IMR-90 (cell line): ENCODE results near the gene WASL. TPM values are rescaled to one million over a fixed set of nuclear protein-coding genes. Genes with fewer than 3 reads are reported as not detected.

Experiments used
- ATAC-seq: fragments of 200-7000 bp; cut with Tn5 transposase; 2 replicates; pipeline ENCODE4 v1.9.1; 2020; ENCODE audit warnings: low read depth, mild to moderate bottlenecking, moderate library complexity
- BruUV-seq: library from RNA; stranded (reverse); fragments of 400-500 nt; replicated peaks from 2 replicates; lab custom pipeline; 2021; lab: Mats Ljungman, UMichigan
- CTCF ChIA-PET: fragments of 300-600 bp; formaldehyde crosslinking; extraction: SDS; loops from one replicate; lab custom pipeline; 2021; ENCODE audit warnings: antibody characterized with exemption; lab: Yijun Ruan, JAX
- POLR2A ChIA-PET: fragments of 300-600 bp; sonication (Branson Sonifier 250); formaldehyde crosslinking; loops from one replicate; lab custom pipeline; 2022; ENCODE audit warnings: antibody characterized with exemption; ENCODE audit not compliant: unreplicated experiment; lab: Charles Lee
- DNase-seq: peaks from one replicate; pipeline ENCODE4 v3.0.0; 2013
- H2AFZ ChIP-seq: replicated peaks from 2 replicates; pipeline ENCODE3; 2013; ENCODE audit warnings: low read length, mild to moderate bottlenecking; ENCODE audit not compliant: poor library complexity
- H2AK5ac ChIP-seq: 2 replicates; pipeline ENCODE4 v1.6.1; 2013; ENCODE audit warnings: low read depth, low read length, inconsistent platforms
- H2AK9ac ChIP-seq: replicated peaks from 2 replicates; pipeline ENCODE3; 2013; ENCODE audit warnings: mild to moderate bottlenecking, low read depth, low read length, moderate library complexity; ENCODE audit not compliant: poor library complexity
- H2BK120ac ChIP-seq: 2 replicates; pipeline ENCODE4 v1.6.1; 2013; ENCODE audit warnings: low read depth, low read length, inconsistent platforms
- H2BK15ac ChIP-seq: 3 replicates; pipeline ENCODE4 v1.6.1; 2013; ENCODE audit warnings: low read depth, low read length, inconsistent platforms
- H2BK20ac ChIP-seq: 2 replicates; pipeline ENCODE4 v1.6.1; 2013; ENCODE audit warnings: low read depth, mild to moderate bottlenecking, inconsistent platforms, low read length, moderate library complexity
- H2BK5ac ChIP-seq: 2 replicates; pipeline ENCODE4 v1.6.1; 2013; ENCODE audit warnings: mild to moderate bottlenecking, low read depth, low read length, inconsistent platforms; ENCODE audit not compliant: poor library complexity, severe bottlenecking
- H3K14ac ChIP-seq: replicated peaks from 2 replicates; pipeline ENCODE4 v1.6.1; 2013; ENCODE audit warnings: low read depth, low read length, inconsistent platforms
- H3K18ac ChIP-seq: 2 replicates; pipeline ENCODE4 v1.6.1; 2013; ENCODE audit warnings: low read depth, low read length, control low read depth
- H3K23ac ChIP-seq: 2 replicates; pipeline ENCODE4 v1.6.1; 2013; ENCODE audit warnings: low read depth, low read length, inconsistent platforms
- H3K27ac ChIP-seq: 2 replicates; pipeline ENCODE4 v1.5.1; 2013; ENCODE audit warnings: mild to moderate bottlenecking, control low read depth, low read length; ENCODE audit not compliant: insufficient read depth
- H3K27me3 ChIP-seq: 2 replicates; pipeline ENCODE4 v1.6.1; 2013; ENCODE audit warnings: low read length; ENCODE audit not compliant: control insufficient read depth, insufficient read depth
- H3K36me3 ChIP-seq: 2 replicates; pipeline ENCODE4 v1.6.1; 2013; ENCODE audit warnings: low read length, mixed read lengths; ENCODE audit not compliant: control insufficient read depth, insufficient read depth
- H3K4ac ChIP-seq: 2 replicates; pipeline ENCODE4 v1.6.1; 2013; ENCODE audit warnings: low read depth, low read length, inconsistent platforms
- H3K4me1 ChIP-seq: 2 replicates; pipeline ENCODE4 v1.6.1; 2013; ENCODE audit warnings: low read length, mixed read lengths; ENCODE audit not compliant: control insufficient read depth, insufficient read depth
- H3K4me2 ChIP-seq: 2 replicates; pipeline ENCODE4 v1.6.1; 2013; ENCODE audit warnings: low read depth, mild to moderate bottlenecking, control low read depth, low read length, moderate library complexity
- H3K4me3 ChIP-seq: 2 replicates; pipeline ENCODE4 v1.5.1; 2013; ENCODE audit warnings: low read depth, mild to moderate bottlenecking, control low read depth, low read length, moderate library complexity; ENCODE audit not compliant: insufficient read depth
- H3K56ac ChIP-seq: 2 replicates; pipeline ENCODE4 v1.6.1; 2013; ENCODE audit warnings: low read length, inconsistent platforms; ENCODE audit not compliant: insufficient read depth; ENCODE audit errors: extremely low read depth
- H3K79me1 ChIP-seq, 2 experiments: 2 replicates each; pipeline ENCODE4 v1.6.1; 2013; ENCODE audit warnings: low read length in 2 of 2, inconsistent platforms in 1 of 2, low read depth in 1 of 2
- H3K9ac ChIP-seq: 2 replicates; pipeline ENCODE4 v1.6.1; 2013; ENCODE audit warnings: low read depth, low read length, control low read depth
- H3K9me1 ChIP-seq: 2 replicates; pipeline ENCODE4 v1.6.1; 2013; ENCODE audit warnings: low read length, inconsistent platforms; ENCODE audit not compliant: insufficient read depth
- H3K9me3 ChIP-seq: 2 replicates; pipeline ENCODE4 v1.6.1; 2013; ENCODE audit warnings: low read length; ENCODE audit not compliant: control insufficient read depth, insufficient read depth
- H4K20me1 ChIP-seq: 2 replicates; pipeline ENCODE4 v1.6.1; 2013; ENCODE audit warnings: low read length, inconsistent platforms; ENCODE audit not compliant: insufficient read depth
- H4K5ac ChIP-seq: 2 replicates; pipeline ENCODE4 v1.6.1; 2013; ENCODE audit warnings: mild to moderate bottlenecking, low read depth, low read length, control low read depth
- H4K8ac ChIP-seq, 2 experiments: 2 replicates each; pipeline ENCODE4 v1.6.1; 2013; ENCODE audit warnings: low read depth in 2 of 2, low read length in 2 of 2, control low read depth in 1 of 2, inconsistent platforms in 1 of 2
- H4K91ac ChIP-seq: 2 replicates; pipeline ENCODE4 v1.6.1; 2013; ENCODE audit warnings: low read depth, low read length, inconsistent platforms; ENCODE audit not compliant: insufficient read depth
- BHLHE40 ChIP-seq: fragments of 150-350 bp; IDR thresholded peaks from 2 replicates; pipeline ENCODE4 v1.6.1; 2016; ENCODE audit warnings: mild to moderate bottlenecking, low read depth, low read length
- CEBPB ChIP-seq: IDR thresholded peaks from 2 replicates; pipeline ENCODE4 v1.6.1; 2012; ENCODE audit warnings: low read depth, low read length, improper control_type of control experiment
- CHD1 ChIP-seq: IDR thresholded peaks from 2 replicates; pipeline ENCODE4 v1.6.1; 2012; ENCODE audit warnings: low read depth, low read length, improper control_type of control experiment
- FOS ChIP-seq: fragments of 150-350 bp; IDR thresholded peaks from 2 replicates; pipeline ENCODE4 v1.6.1; 2016; ENCODE audit warnings: low read depth, low read length
- MAFK ChIP-seq: IDR thresholded peaks from 2 replicates; pipeline ENCODE4 v1.6.1; 2012; ENCODE audit warnings: low read depth, low read length, improper control_type of control experiment
- MAZ ChIP-seq: IDR thresholded peaks from 2 replicates; pipeline ENCODE4 v1.6.1; 2012; ENCODE audit warnings: low read depth, mild to moderate bottlenecking, low read length, improper control_type of control experiment, moderate library complexity, borderline replicate concordance
- MXI1 ChIP-seq: IDR thresholded peaks from 2 replicates; pipeline ENCODE4 v1.6.1; 2012; ENCODE audit warnings: low read depth, mild to moderate bottlenecking, low read length, moderate library complexity, borderline replicate concordance
- NFE2L2 ChIP-seq: fragments of 150-350 bp; IDR thresholded peaks from 2 replicates; pipeline ENCODE4 v1.6.1; 2016; ENCODE audit warnings: low read depth, mild to moderate bottlenecking, low read length
- POLR2A ChIP-seq: IDR thresholded peaks from 2 replicates; pipeline ENCODE4 v1.6.1; 2012; ENCODE audit warnings: mild to moderate bottlenecking, low read depth, low read length
- RAD21 ChIP-seq: IDR thresholded peaks from 2 replicates; pipeline ENCODE4 v1.6.1; 2012; ENCODE audit warnings: low read length, improper control_type of control experiment
- RCOR1 ChIP-seq: IDR thresholded peaks from 2 replicates; pipeline ENCODE4 v1.6.1; 2012; ENCODE audit warnings: mild to moderate bottlenecking, low read length, improper control_type of control experiment; ENCODE audit not compliant: insufficient replicate concordance
- RFX5 ChIP-seq: IDR thresholded peaks from 2 replicates; pipeline ENCODE4 v1.8.0; 2012; ENCODE audit warnings: low read depth, mild to moderate bottlenecking, low read length, moderate library complexity
- SMC3 ChIP-seq: fragments of 150-350 bp; IDR thresholded peaks from 2 replicates; pipeline ENCODE4 v1.6.1; 2016; ENCODE audit warnings: low read depth, mild to moderate bottlenecking, antibody characterized with exemption, low read length, moderate library complexity
- WGBS, 2 experiments: methylation state at CpG; one replicate each; pipeline versions ENCODE4 v1.1.5 to v1.1.7; 2013; ENCODE audit warnings: missing lambda C conversion rate in 2 of 2; ENCODE audit not compliant: insufficient read length in 1 of 2; ENCODE audit errors: extremely low coverage in 2 of 2; 5-methylcytosine and 5-hydroxymethylcytosine counted together
- dilution Hi-C: fragments of 300-500 bp; cut with HindIII; formaldehyde crosslinking; loops from one replicate; pipeline ENCODE4 v1.14.3; 2018; ENCODE audit warnings: low sequenced_read_pairs; ENCODE audit not compliant: unreplicated experiment
- in situ Hi-C: fragments of 300-500 bp; cut with MboI; formaldehyde crosslinking; loops from 3 replicates; pipeline ENCODE4 v1.14.3; 2019; ENCODE audit warnings: low sequenced_read_pairs, inconsistent platforms, mixed read lengths
- intact Hi-C: fragments of 100-400 bp; cut with micrococcal nuclease; formaldehyde crosslinking; loops from 2 replicates; pipeline ENCODE4 v1.10.0; 2022
- polyA plus RNA-seq, 3 experiments: library from polyadenylated mRNA; depleted of rRNA; stranded (reverse); fragments of >200 nt; gene quantifications; 2 replicates each; pipeline ENCODE4 v1.2.3, GENCODE V29; 2012; ENCODE audit warnings: low replicate concordance in 1 of 3
- total RNA-seq: library from RNA; depleted of rRNA; stranded (reverse); fragments of >200 nt; gene quantifications from 2 replicates; pipeline ENCODE4 v1.2.3, GENCODE V29; 2012
- TF ChIP-seq, protein P1 (sequence below): fragments of 150-350 bp; IDR thresholded peaks from 2 replicates; pipeline ENCODE4 v1.6.1; 2017; ENCODE audit warnings: mild to moderate bottlenecking, antibody characterized with exemption, low read length, low read depth
- TF ChIP-seq, protein P2 (sequence below): fragments of 150-350 bp; IDR thresholded peaks from 2 replicates; pipeline ENCODE4 v1.6.1; 2016; ENCODE audit warnings: low read depth, mild to moderate bottlenecking, low read length, moderate library complexity, borderline replicate concordance
- TF ChIP-seq, protein P3 (sequence below): conservative IDR thresholded peaks from 2 replicates; pipeline ENCODE4 v1.5.1; 2012; ENCODE audit warnings: mild to moderate bottlenecking, low read depth, low read length, improper control_type of control experiment

WASL gene
- total and polyA plus RNA-seq, 2 of the 4 experiments (the other 2 are of a cell fraction) = 2.3 to 7.9 TPM

DNA sequence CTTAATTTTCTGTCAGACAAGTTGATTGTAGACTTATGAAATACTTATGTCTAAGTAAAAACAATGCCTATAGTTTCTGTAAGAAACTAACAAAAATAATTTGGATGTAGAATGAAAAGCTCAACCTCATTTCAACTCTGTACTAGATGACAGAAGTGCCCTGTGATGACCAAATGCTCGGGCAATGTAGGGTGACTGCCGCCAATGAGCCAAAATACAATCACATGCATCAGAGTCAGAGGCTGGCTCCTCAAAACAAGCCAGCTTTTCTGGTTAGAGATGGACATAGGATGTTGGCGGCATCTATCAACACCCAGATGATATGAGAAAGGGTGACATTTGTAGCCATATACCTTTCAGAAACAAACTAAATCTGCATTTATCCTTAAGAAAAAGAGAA is 69.2 kb downstream of the WASL start:
- POLR2A ChIA-PET = no interaction called here
- H3K9me1 ChIP-seq = no peaks in the 10 kb centered on the region; the same call in 1 of the 2 replicates
- no peak overlapping the region for H2BK15ac ChIP-seq
- H3K27me3 ChIP-seq = no peaks in the 10 kb centered on the region
- BruUV-seq = no TSS peak
- H4K8ac ChIP-seq = no peak overlapping the region
- H3K4ac ChIP-seq = no peak overlapping the region
- CTCF ChIA-PET = interaction anchor here (0.6 kb wide), 1 partner anchor 630 kb away, joined by 5 read pairs; no protein-coding TSS in a partner anchor
- H2BK20ac ChIP-seq = no peak overlapping the region
- no peaks in the 10 kb centered on the region for H3K79me1 ChIP-seq
- H3K36me3 ChIP-seq = peaks cover 4% of the 10 kb centered on the region
- intact Hi-C loops = loop anchor here (5.0 kb wide), 2 partner anchors 42 to 187 kb away; no protein-coding TSS in a partner anchor
- H3K18ac ChIP-seq = no peak overlapping the region
- no peaks in the 10 kb centered on the region for H3K9me3 ChIP-seq
- H4K5ac ChIP-seq = no peak overlapping the region
- in situ Hi-C loops = loop anchor here (5.0 kb wide), 1 partner anchor 188 kb away; no protein-coding TSS in a partner anchor
- H3K4me3 ChIP-seq = no peak overlapping the region
- no peak for DNase-seq
- no peak overlapping the region for H2AFZ ChIP-seq
- no peak overlapping the region for H2BK5ac ChIP-seq
- TF ChIP-seq, protein P1, sequence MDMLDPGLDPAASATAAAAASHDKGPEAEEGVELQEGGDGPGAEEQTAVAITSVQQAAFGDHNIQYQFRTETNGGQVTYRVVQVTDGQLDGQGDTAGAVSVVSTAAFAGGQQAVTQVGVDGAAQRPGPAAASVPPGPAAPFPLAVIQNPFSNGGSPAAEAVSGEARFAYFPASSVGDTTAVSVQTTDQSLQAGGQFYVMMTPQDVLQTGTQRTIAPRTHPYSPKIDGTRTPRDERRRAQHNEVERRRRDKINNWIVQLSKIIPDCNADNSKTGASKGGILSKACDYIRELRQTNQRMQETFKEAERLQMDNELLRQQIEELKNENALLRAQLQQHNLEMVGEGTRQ = no peak
- TF ChIP-seq, protein P2, sequence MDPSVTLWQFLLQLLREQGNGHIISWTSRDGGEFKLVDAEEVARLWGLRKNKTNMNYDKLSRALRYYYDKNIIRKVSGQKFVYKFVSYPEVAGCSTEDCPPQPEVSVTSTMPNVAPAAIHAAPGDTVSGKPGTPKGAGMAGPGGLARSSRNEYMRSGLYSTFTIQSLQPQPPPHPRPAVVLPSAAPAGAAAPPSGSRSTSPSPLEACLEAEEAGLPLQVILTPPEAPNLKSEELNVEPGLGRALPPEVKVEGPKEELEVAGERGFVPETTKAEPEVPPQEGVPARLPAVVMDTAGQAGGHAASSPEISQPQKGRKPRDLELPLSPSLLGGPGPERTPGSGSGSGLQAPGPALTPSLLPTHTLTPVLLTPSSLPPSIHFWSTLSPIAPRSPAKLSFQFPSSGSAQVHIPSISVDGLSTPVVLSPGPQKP = no peak
- TF ChIP-seq MAZ (no peak), RFX5 (no peak), MXI1 (no peak), NFE2L2 (no peak), RAD21 (no peak), CHD1 (no peak), RCOR1 (no peak), SMC3 (no peak), CEBPB (no peak), BHLHE40 (no peak), POLR2A (no peak), MAFK (no peak), FOS (no peak)
- TF ChIP-seq, protein P3, sequence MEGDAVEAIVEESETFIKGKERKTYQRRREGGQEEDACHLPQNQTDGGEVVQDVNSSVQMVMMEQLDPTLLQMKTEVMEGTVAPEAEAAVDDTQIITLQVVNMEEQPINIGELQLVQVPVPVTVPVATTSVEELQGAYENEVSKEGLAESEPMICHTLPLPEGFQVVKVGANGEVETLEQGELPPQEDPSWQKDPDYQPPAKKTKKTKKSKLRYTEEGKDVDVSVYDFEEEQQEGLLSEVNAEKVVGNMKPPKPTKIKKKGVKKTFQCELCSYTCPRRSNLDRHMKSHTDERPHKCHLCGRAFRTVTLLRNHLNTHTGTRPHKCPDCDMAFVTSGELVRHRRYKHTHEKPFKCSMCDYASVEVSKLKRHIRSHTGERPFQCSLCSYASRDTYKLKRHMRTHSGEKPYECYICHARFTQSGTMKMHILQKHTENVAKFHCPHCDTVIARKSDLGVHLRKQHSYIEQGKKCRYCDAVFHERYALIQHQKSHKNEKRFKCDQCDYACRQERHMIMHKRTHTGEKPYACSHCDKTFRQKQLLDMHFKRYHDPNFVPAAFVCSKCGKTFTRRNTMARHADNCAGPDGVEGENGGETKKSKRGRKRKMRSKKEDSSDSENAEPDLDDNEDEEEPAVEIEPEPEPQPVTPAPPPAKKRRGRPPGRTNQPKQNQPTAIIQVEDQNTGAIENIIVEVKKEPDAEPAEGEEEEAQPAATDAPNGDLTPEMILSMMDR = no peak
- WGBS, 2 experiments = no CpG with 5 or more reads among the region's 3 CpGs
- H3K4me2 ChIP-seq = no peak overlapping the region
- no peak overlapping the region for H4K91ac ChIP-seq
- peaks cover 3% of the 10 kb centered on the region; the same call in 1 of the 2 replicates for H4K20me1 ChIP-seq
- H2BK120ac ChIP-seq = no peak overlapping the region
- H2AK5ac ChIP-seq = no peak overlapping the region
- peaks cover 5% of the 10 kb centered on the region; the same call in 1 of the 2 replicates for H3K4me1 ChIP-seq
- ATAC-seq = no peak
- no peak overlapping the region for H3K23ac ChIP-seq
- no peak overlapping the region for H3K14ac ChIP-seq
- dilution Hi-C loops = no loop called here
- H2AK9ac ChIP-seq = no peak overlapping the region
- no peak overlapping the region for H3K9ac ChIP-seq
- no peak overlapping the region for H3K27ac ChIP-seq
- no peak overlapping the region for H3K56ac ChIP-seq
